A673 (cell line): Measurements from ENCODE around the gene CDC42SE2. TPM values are rescaled to one million over a fixed set of nuclear protein-coding genes. Genes with fewer than 3 reads are reported as not detected.

Experiments
- BruUV-seq: library from RNA; stranded (reverse); fragments of 400-500 nt; replicated peaks from 2 replicates; lab custom pipeline; 2021; lab: Mats Ljungman, UMichigan
- CTCF ChIA-PET: fragments of 300-600 bp; sonication (Branson Sonifier 250); formaldehyde crosslinking; loops from one replicate; lab custom pipeline; 2022; ENCODE audit warnings: antibody characterized with exemption; lab: Charles Lee
- POLR2A ChIA-PET: fragments of 300-600 bp; sonication (Branson Sonifier 250); formaldehyde crosslinking; loops from one replicate; lab custom pipeline; 2022; ENCODE audit warnings: antibody characterized with exemption; ENCODE audit not compliant: low non-redundant PET; lab: Charles Lee
- DNase-seq: peaks from one replicate; pipeline ENCODE4 v3.0.0-alpha.2; 2015; ENCODE audit warnings: low spot score
- H3K27ac ChIP-seq: fragments of 200-600 bp; sonication (generic); 2 replicates; pipeline ENCODE4 v1.5.1; 2016; ENCODE audit warnings: mixed run types, low read depth, mild to moderate bottlenecking, mixed read lengths, antibody characterized with exemption, low read length; ENCODE audit not compliant: poor library complexity, severe bottlenecking
- H3K27me3 ChIP-seq: fragments of 200-600 bp; sonication (generic); replicated peaks from 2 replicates; pipeline ENCODE4 v1.6.1; 2017; ENCODE audit warnings: mixed run types, low read depth, mild to moderate bottlenecking, mixed read lengths, antibody characterized with exemption, low read length; ENCODE audit not compliant: insufficient read depth, poor library complexity
- H3K36me3 ChIP-seq: fragments of 200-600 bp; sonication (generic); 2 replicates; pipeline ENCODE4 v1.6.1; 2016; ENCODE audit warnings: mixed run types, mild to moderate bottlenecking, mixed read lengths, antibody characterized with exemption, low read length; ENCODE audit not compliant: insufficient read depth, poor library complexity, severe bottlenecking
- H3K4me1 ChIP-seq: fragments of 200-600 bp; sonication (generic); 2 replicates; pipeline ENCODE4 v1.6.1; 2017; ENCODE audit warnings: mixed run types, mild to moderate bottlenecking, mixed read lengths, antibody characterized with exemption, low read length; ENCODE audit not compliant: insufficient read depth, poor library complexity, severe bottlenecking
- H3K4me3 ChIP-seq: fragments of 200-600 bp; sonication (generic); 2 replicates; pipeline ENCODE4 v1.5.1; 2016; ENCODE audit warnings: low read depth, mixed run types, mild to moderate bottlenecking, mixed read lengths, low read length; ENCODE audit not compliant: poor library complexity, severe bottlenecking
- H3K9me3 ChIP-seq: fragments of 200-600 bp; sonication (generic); 2 replicates; pipeline ENCODE4 v1.6.1; 2016; ENCODE audit warnings: mixed run types, low read depth, mild to moderate bottlenecking, mixed read lengths, antibody characterized with exemption, low read length; ENCODE audit not compliant: poor library complexity, severe bottlenecking
- EZH2 ChIP-seq: fragments of 200-600 bp; sonication (generic); IDR thresholded peaks from 2 replicates; pipeline ENCODE4 v1.6.1; 2017; ENCODE audit warnings: borderline replicate concordance, low read depth, mild to moderate bottlenecking, mixed read lengths, antibody characterized with exemption, low read length; ENCODE audit not compliant: poor library complexity, severe bottlenecking
- intact Hi-C: fragments of 100-400 bp; cut with micrococcal nuclease; formaldehyde crosslinking; loops from one replicate; pipeline ENCODE4 v1.10.0; 2022; ENCODE audit not compliant: unreplicated experiment
- total RNA-seq: library from RNA; stranded (reverse); gene quantifications from 2 replicates; pipeline ENCODE4 v1.2.3, GENCODE V29; 2021
- TF ChIP-seq, protein P1 (sequence below): fragments of 300-800, 200-600 bp; sonication (generic); conservative IDR thresholded peaks from 2 replicates; pipeline ENCODE4 v1.5.1; 2017; ENCODE audit warnings: low read depth, mild to moderate bottlenecking, antibody characterized with exemption, low read length, moderate library complexity, mixed read lengths

Gene CDC42SE2
- total RNA-seq, 1 experiment from 2014 or later = 25.5 TPM

DNA sequence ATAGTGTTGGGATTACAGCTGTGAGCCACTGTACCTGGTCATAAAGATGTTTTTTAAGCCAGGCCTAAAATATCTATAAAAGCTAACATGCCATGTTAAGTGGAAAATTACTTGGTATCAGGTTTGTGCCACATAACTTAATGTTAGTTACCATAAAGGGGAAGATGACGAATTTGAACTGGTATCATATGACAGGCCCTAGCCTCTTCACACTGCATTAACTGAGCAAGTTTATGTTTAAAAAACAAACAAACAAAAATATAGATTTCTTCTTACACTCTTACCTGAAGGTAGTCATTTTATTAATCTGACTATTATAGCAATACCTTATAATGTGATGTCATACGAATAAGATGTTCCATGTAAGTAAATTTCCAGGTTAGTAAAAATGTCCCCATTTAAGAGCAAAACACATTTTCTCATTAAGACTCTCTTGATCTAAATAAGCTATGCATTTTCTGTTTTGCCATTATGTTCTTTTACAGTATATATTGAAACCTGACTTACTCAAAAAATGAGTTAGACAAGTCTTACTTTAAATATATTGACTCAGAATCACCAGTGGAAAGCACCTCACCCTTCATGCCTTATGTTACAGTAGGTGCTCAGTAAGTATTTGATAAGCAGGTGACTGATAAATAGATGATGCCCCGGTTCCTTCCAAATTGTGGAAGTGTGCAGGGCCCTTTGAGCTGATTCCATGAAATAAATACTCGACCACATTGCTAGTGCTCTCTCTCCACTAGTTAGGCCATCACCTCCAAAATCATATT is 125.4 kb downstream of the CDC42SE2 start:
- ChIA-PET POLR2A (no interaction called here), CTCF (no interaction called here)
- no peak overlapping the region for H3K4me3 ChIP-seq
- H3K36me3 ChIP-seq = peaks cover 27% of the 10 kb centered on the region
- TF ChIP-seq, protein P1, sequence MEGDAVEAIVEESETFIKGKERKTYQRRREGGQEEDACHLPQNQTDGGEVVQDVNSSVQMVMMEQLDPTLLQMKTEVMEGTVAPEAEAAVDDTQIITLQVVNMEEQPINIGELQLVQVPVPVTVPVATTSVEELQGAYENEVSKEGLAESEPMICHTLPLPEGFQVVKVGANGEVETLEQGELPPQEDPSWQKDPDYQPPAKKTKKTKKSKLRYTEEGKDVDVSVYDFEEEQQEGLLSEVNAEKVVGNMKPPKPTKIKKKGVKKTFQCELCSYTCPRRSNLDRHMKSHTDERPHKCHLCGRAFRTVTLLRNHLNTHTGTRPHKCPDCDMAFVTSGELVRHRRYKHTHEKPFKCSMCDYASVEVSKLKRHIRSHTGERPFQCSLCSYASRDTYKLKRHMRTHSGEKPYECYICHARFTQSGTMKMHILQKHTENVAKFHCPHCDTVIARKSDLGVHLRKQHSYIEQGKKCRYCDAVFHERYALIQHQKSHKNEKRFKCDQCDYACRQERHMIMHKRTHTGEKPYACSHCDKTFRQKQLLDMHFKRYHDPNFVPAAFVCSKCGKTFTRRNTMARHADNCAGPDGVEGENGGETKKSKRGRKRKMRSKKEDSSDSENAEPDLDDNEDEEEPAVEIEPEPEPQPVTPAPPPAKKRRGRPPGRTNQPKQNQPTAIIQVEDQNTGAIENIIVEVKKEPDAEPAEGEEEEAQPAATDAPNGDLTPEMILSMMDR = no peak
- no peak for TF ChIP-seq EZH2
- intact Hi-C loops = no loop called here
- H3K27me3 ChIP-seq = no peaks in the 10 kb centered on the region
- no TSS peak for BruUV-seq
- H3K4me1 ChIP-seq = peaks cover 3% of the 10 kb centered on the region
- DNase-seq = no peak
- H3K9me3 ChIP-seq = no peaks in the 10 kb centered on the region
- no peak overlapping the region for H3K27ac ChIP-seq

- TF ChIP-seq, protein P1 = no peak
- TF ChIP-seq EZH2 = no peak
- CTCF ChIA-PET = no interaction called here
- H3K4me3 ChIP-seq = no peak overlapping the region
- no peak for DNase-seq
- BruUV-seq = no TSS peak
- peaks cover 31% of the 10 kb centered on the region for H3K36me3 ChIP-seq
- H3K27ac ChIP-seq = no peak overlapping the region
- H3K4me1 ChIP-seq = peaks cover 6% of the 10 kb centered on the region
- intact Hi-C loops = no loop called here
- H3K27me3 ChIP-seq = no peaks in the 10 kb centered on the region
- no peaks in the 10 kb centered on the region for H3K9me3 ChIP-seq
- POLR2A ChIA-PET = no interaction called here
These were observed 126.0 kb downstream of the CDC42SE2 start for GRCh38 chr5:131389869-131390265.

DNA sequence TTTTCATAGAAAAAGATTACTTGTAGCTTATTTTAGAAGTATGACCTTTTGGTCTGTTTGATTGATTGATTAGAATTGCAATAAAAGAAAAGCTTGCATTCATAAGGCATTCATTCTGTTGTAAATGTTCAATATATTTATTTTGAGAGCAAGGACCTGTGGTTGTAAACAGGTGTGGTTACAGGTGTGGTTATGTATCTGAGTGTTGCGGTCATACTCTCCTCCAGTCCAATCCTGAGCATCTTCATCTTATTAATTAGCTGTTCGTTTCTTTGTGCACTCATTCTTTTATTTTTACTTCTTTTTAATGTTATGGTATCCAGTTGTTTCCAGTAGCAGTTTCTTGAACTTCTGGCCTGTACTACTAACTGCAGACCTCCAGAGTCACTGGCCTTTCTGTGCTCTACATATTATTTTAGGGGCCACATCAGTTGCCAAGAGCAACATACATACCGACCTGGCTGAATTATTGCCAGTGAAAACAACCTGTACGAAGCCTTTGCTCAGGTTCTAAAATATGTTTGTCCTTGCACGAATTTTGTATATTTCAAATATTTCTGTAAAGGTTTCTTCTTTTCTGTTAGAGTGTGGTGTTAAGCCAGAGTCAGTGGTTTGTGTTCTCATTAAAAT is 128.7 kb downstream of the CDC42SE2 start:
- BruUV-seq = TSS peak; percentile 9
- no peak for DNase-seq
- TF ChIP-seq EZH2 = no peak
- TF ChIP-seq, protein P1 = no peak
- CTCF ChIA-PET = no interaction called here
- Histone ChIP-seq H3K4me1 (peaks cover 6% of the 10 kb centered on the region), H3K36me3 (peaks cover 38% of the 10 kb centered on the region), H3K9me3 (no peaks in the 10 kb centered on the region), H3K27me3 (no peaks in the 10 kb centered on the region), H3K27ac (no peak overlapping the region), H3K4me3 (no peak overlapping the region)
- intact Hi-C loops = no loop called here
- POLR2A ChIA-PET = no interaction called here
